ENCODE data around the gene EIF3M. TPM values are rescaled to one million over a fixed set of nuclear protein-coding genes. Genes with fewer than 3 reads are reported as not detected.
"Not testable (repeated sequence)": the region's sequence is repeated elsewhere in the genome, so short reads cannot be mapped to it uniquely, and the experiment has no call there.

Gene EIF3M
- total and polyA plus RNA-seq, 2 of the 8 experiments (the other 6 are each of a cell fraction or from before 2014, with no cell fraction given), result 302 to 444 TPM

DNA sequence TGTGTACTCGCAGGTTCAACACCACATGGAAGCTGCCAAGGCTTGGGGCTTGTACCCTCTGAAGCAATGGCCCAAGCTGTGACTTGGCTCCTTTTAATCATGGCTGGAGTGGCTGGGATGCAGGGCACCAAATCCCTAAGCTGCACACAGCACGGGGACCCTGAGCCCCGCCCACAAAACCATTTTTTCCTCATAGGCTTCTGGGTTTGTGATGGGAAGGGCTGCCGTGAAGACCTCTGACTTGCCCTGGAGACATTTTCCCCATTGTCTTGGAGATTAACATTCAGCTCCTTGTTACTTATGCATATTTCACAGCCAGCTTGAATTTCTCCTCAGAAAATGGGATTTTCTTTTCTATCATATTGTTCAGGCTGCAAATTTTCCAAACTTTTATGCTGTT lies 25.2 kb downstream of the EIF3M start:
- not testable (repeated sequence) for FAIRE-seq; H2BK5ac ChIP-seq (ENCODE audit: low read depth, low read length); H3K23ac ChIP-seq (ENCODE audit: insufficient read length); H4K5ac ChIP-seq (ENCODE audit: insufficient read length, low read depth, low read length); H2AFZ ChIP-seq (ENCODE audit: low read length); H3K4ac ChIP-seq (replicated peaks; ENCODE audit: insufficient read length, low read depth, low read length); H3K56ac ChIP-seq (replicated peaks; ENCODE audit: insufficient read length, low read depth, low read length); H4K91ac ChIP-seq (replicated peaks; ENCODE audit: insufficient read length, low read length); H4K8ac ChIP-seq (ENCODE audit: extremely low read depth, insufficient read depth, low read length); H4K20me1 ChIP-seq (replicated peaks in 1 of 2; ENCODE audit: control insufficient read depth in 1 of 2, insufficient read depth in 2 of 2, low read length in 2 of 2); H3K27me3 ChIP-seq (replicated peaks in 1 of 4; ENCODE audit: control insufficient read depth in 3 of 4, extremely low read depth in 1 of 4, insufficient read depth in 3 of 4, low read length in 3 of 4); H3K4me1 ChIP-seq (replicated peaks in 1 of 4; ENCODE audit: control insufficient read depth in 3 of 4, insufficient read depth in 4 of 4, low read length in 3 of 4); H2BK120ac ChIP-seq (replicated peaks; ENCODE audit: low read depth, low read length); H3K14ac ChIP-seq (ENCODE audit: insufficient read length); H3K9ac ChIP-seq (replicated peaks in 1 of 4; ENCODE audit: extremely low read depth in 1 of 4, low read depth in 3 of 4, low read length in 3 of 4); H3K23me2 ChIP-seq (ENCODE audit: low read depth, low read length); H3K79me2 ChIP-seq (ENCODE audit: control insufficient read depth in 1 of 2, insufficient read depth in 2 of 2, low read length in 2 of 2); H3K4me3 ChIP-seq (ENCODE audit: extremely low read depth in 1 of 4, insufficient read depth in 2 of 4, low read depth in 3 of 4, low read length in 4 of 4); H3K27ac ChIP-seq (ENCODE audit: low read depth, low read length); H3K4me2 ChIP-seq (ENCODE audit: insufficient read depth in 1 of 2, low read depth in 2 of 2, low read length in 2 of 2); H2AK5ac ChIP-seq (ENCODE audit: low read depth, low read length); H3K18ac ChIP-seq (ENCODE audit: extremely low read depth, low read length); H3K9me3 ChIP-seq (ENCODE audit: insufficient read depth in 2 of 2, low read depth in 1 of 2, low read length in 1 of 2); H2BK20ac ChIP-seq (ENCODE audit: low read length); DNase-seq (ENCODE audit: low read depth in 1 of 2, low spot score in 2 of 2); H3K79me1 ChIP-seq (ENCODE audit: low read depth, low read length); H2BK15ac ChIP-seq (ENCODE audit: low read length); H2BK12ac ChIP-seq (ENCODE audit: low read depth, low read length)
- POLR2A ChIA-PET (ENCODE audit: partially characterized antibody), result interaction anchor here (0.7 to 2.2 kb wide), 4 partner anchors 14 to 25 kb away, joined by 3 to 6 read pairs (median 4); partner anchors contain the start of gene EIF3M
- H3K36me3 ChIP-seq (ENCODE audit: control insufficient read depth in 2 of 4, insufficient read depth in 4 of 4, low read length in 3 of 4), result peaks cover 0 to 23% (median 11%) of the 10 kb centered on the region in 4 experiments; a peak in 5 of 8 replicates
- CTCF ChIA-PET (ENCODE audit: partially characterized antibody), result interaction anchor here (0.9 kb wide), 1 partner anchor 275 kb away, joined by 3 read pairs; no protein-coding TSS in a partner anchor
- WGBS, 2 experiments (ENCODE audit: extremely low coverage in 1 of 2, insufficient coverage in 1 of 2, insufficient read length in 1 of 2, insufficient replicate concordance in 2 of 2, low coverage in 1 of 2, low lambda C conversion rate in 2 of 2, missing lambda C conversion rate in 1 of 2), result 81% methylated on average over 4 of the region's 4 CpGs; no CpG with 5 or more reads in 1 of the 2 experiments

Measured in H1 (cell line).